ENCODE results near the gene CDH24. TPM values are rescaled to one million over a fixed set of nuclear protein-coding genes. Genes with fewer than 3 reads are reported as not detected.

Gene CDH24
- 1 to 10 TPM; 2.6 to 9.4 (median 6.5) TPM for total RNA-seq
- 1 to 10 TPM; 1.3 to 6.3 (median 3.1) TPM for polyA plus RNA-seq
- long read RNA-seq, donor 1, result 0 reads
- long read RNA-seq, donor 2, result 0 reads

GRCh38 chr14:23056956-23057756 lies at the start of gene CDH24:
CDH24 (minus strand) TSS chr14:23057520; CDS start chr14:23055733, 1,787 bp downstream.
- H3K4me1 ChIP-seq, result peaks cover 13 to 33% (median 24%) of the 10 kb centered on the region in 6 donors
- H3K36me3 ChIP-seq, result peaks cover 10 to 41% (median 38%) of the 10 kb centered on the region in 6 donors
- H3K4me3 ChIP-seq, result peak within 1 kb of the TSS; percentile 60 to 91 (median 76)
- peak; percentile 92 for DNase-seq
- H3K27ac ChIP-seq, result peak within 1 kb of the TSS in 6 of 8 donors; percentile 44 to 71 (median 62)
- WGBS, 5 donors, result 2 to 6% (median 3%) methylated on average over 21 to 73 of the region's 73 CpGs
- peak in 1 of 3 donors; percentile 54 for TF ChIP-seq POLR2AphosphoS5 (IDR thresholded peaks at IDR 0.05)
- no peak for TF ChIP-seq POLR2A (IDR thresholded peaks at IDR 0.05)
- H3K9me3 ChIP-seq, result no peaks in the 10 kb centered on the region
- H3K27me3 ChIP-seq (replicated peaks in 1 of 7), result peaks cover 0 to 8% (median 0%) of the 10 kb centered on the region in 7 donors
- intact Hi-C loops (cut with DNase I; ENCODE audit: low total_unique reads), result no loop called here

GRCh38 chr14:23106747-23107045 lies 49.4 kb upstream of the CDH24 start:
- Histone ChIP-seq H3K4me1 (peaks cover 0 to 27% (median 8%) of the 10 kb centered on the region in 6 donors), H3K27ac (no peak overlapping the region), H3K36me3 (no peaks in the 10 kb centered on the region), H3K27me3 (replicated peaks in 1 of 7) (peaks cover 0 to 9% (median 0%) of the 10 kb centered on the region in 7 donors), H3K4me3 (no peak overlapping the region), H3K9me3 (no peaks in the 10 kb centered on the region)
- intact Hi-C loops (cut with DNase I; ENCODE audit: low total_unique reads), result no loop called here
- DNase-seq, result peak; percentile 7
- TF ChIP-seq POLR2A (IDR thresholded peaks at IDR 0.05), result no peak
- no peak for TF ChIP-seq CTCF (IDR thresholded peaks at IDR 0.05 in 8 of 11, conservative IDR thresholded peaks at IDR 0.05 in 3 of 11)
- TF ChIP-seq POLR2AphosphoS5 (IDR thresholded peaks at IDR 0.05), result no peak

- Histone ChIP-seq H3K36me3 (peaks cover 0 to 1% (median 0%) of the 10 kb centered on the region in 6 donors), H3K9me3 (no peaks in the 10 kb centered on the region), H3K4me1 (peaks cover 0 to 20% (median 8%) of the 10 kb centered on the region in 6 donors), H3K4me3 (no peak overlapping the region), H3K27ac (peak overlapping the region in 1 of 8 donors; percentile 48), H3K27me3 (replicated peaks in 1 of 7) (no peaks in the 10 kb centered on the region)
- DNase-seq, result no peak
- 81 to 97% (median 84%) methylated on average over 4 of the region's 4 CpGs for WGBS, 5 donors
- intact Hi-C loops (cut with DNase I; ENCODE audit: low total_unique reads), result no loop called here
- TF ChIP-seq CTCF (IDR thresholded peaks at IDR 0.05 in 8 of 11, conservative IDR thresholded peaks at IDR 0.05 in 3 of 11) (no peak), POLR2A (IDR thresholded peaks at IDR 0.05) (no peak), POLR2AphosphoS5 (IDR thresholded peaks at IDR 0.05) (no peak)
Observed at GRCh38 chr14:23105348-23105824, 48.1 kb upstream of the CDH24 start.

GRCh38 chr14:23104591-23105347 lies 47.4 kb upstream of the CDH24 start, which contains the start of gene CIROP:
CIROP (minus strand) TSS chr14:23104989; CDS start chr14:23104920, 69 bp downstream.
- WGBS, 5 donors, result 79 to 89% (median 87%) methylated on average over 11 of the region's 11 CpGs
- no peaks in the 10 kb centered on the region for H3K27me3 ChIP-seq (replicated peaks in 1 of 7)
- H3K4me1 ChIP-seq, result peaks cover 0 to 20% (median 8%) of the 10 kb centered on the region in 6 donors
- H3K27ac ChIP-seq, result peak within 1 kb of the TSS in 2 of 8 donors; percentile 30 to 48
- H3K36me3 ChIP-seq, result peaks cover 0 to 7% (median 0%) of the 10 kb centered on the region in 6 donors
- DNase-seq, result peak; percentile 23
- intact Hi-C loops (cut with DNase I; ENCODE audit: low total_unique reads), result no loop called here
- no peak within 1 kb of the TSS for H3K4me3 ChIP-seq
- TF ChIP-seq POLR2AphosphoS5 (IDR thresholded peaks at IDR 0.05) (no peak), POLR2A (IDR thresholded peaks at IDR 0.05) (no peak), CTCF (IDR thresholded peaks at IDR 0.05 in 8 of 11, conservative IDR thresholded peaks at IDR 0.05 in 3 of 11) (no peak)
- H3K9me3 ChIP-seq, result no peaks in the 10 kb centered on the region

Data from spleen (tissue), 13 donors.